GM23338 (cell line): Measurements from ENCODE around the gene PDE4D. TPM values are rescaled to one million over a fixed set of nuclear protein-coding genes. Genes with fewer than 3 reads are reported as not detected.

ENCODE experiments used
- ATAC-seq: fragments of 200-7000 bp; cut with Tn5 transposase; 3 replicates; pipeline ENCODE4 v1.9.1; 2020
- DNase-seq: peaks from one replicate; pipeline ENCODE4 v3.0.0-alpha.2; 2015; ENCODE audit warnings: low spot score
- H2AFZ ChIP-seq: fragments of 200-600 bp; sonication (generic); 2 replicates; pipeline ENCODE4 v1.8.0; 2016; ENCODE audit warnings: antibody characterized with exemption, mild to moderate bottlenecking, moderate library complexity
- H3F3A ChIP-seq: fragments of 200-600 bp; sonication (generic); replicated peaks from 2 replicates; pipeline ENCODE4 v1.8.0; 2017; ENCODE audit warnings: antibody characterized with exemption, mixed run types, low read depth
- H3K27ac ChIP-seq: fragments of 200-600 bp; sonication (generic); 2 replicates; pipeline ENCODE4 v1.6.1; 2016; ENCODE audit warnings: low read depth
- H3K27me3 ChIP-seq: fragments of 200-600 bp; sonication (generic); 2 replicates; pipeline ENCODE4 v1.8.0; 2016; ENCODE audit warnings: mild to moderate bottlenecking, mixed run types, moderate library complexity; ENCODE audit not compliant: insufficient read depth
- H3K36me3 ChIP-seq: fragments of 200-600 bp; sonication (generic); 2 replicates; pipeline ENCODE4 v1.8.0; 2016; ENCODE audit warnings: mild to moderate bottlenecking; ENCODE audit not compliant: insufficient read depth
- H3K4me1 ChIP-seq: fragments of 200-600 bp; sonication (generic); 2 replicates; pipeline ENCODE4 v1.8.0; 2016; ENCODE audit warnings: mild to moderate bottlenecking, moderate library complexity; ENCODE audit not compliant: insufficient read depth
- H3K4me2 ChIP-seq: fragments of 200-600 bp; sonication (generic); 2 replicates; pipeline ENCODE4 v1.7.1; 2017; ENCODE audit warnings: mixed run types
- H3K4me3 ChIP-seq: fragments of 200-600 bp; sonication (generic); 2 replicates; pipeline ENCODE4 v1.6.1; 2016; ENCODE audit warnings: mixed run types
- H3K79me2 ChIP-seq: fragments of 200-600 bp; sonication (generic); replicated peaks from 2 replicates; pipeline ENCODE4 v1.8.0; 2017; ENCODE audit warnings: mild to moderate bottlenecking; ENCODE audit not compliant: insufficient read depth
- H3K9me2 ChIP-seq: fragments of 200-600 bp; sonication (generic); 2 replicates; pipeline ENCODE4 v1.8.0; 2017; ENCODE audit not compliant: insufficient read depth
- H4K20me1 ChIP-seq: fragments of 200-600 bp; sonication (generic); replicated peaks from 2 replicates; pipeline ENCODE4 v1.8.0; 2017; ENCODE audit warnings: mild to moderate bottlenecking; ENCODE audit not compliant: insufficient read depth
- H3K27ac Mint-ChIP-seq: 2 replicates; pipeline ENCODE4 v1.8.0; 2020; ENCODE audit warnings: inconsistent platforms, mild to moderate bottlenecking, moderate library complexity, mixed read lengths
- H3K27me3 Mint-ChIP-seq: 3 replicates; pipeline ENCODE4 v1.8.0; 2022; ENCODE audit warnings: low read depth, mild to moderate bottlenecking, moderate library complexity, mixed read lengths, inconsistent platforms; ENCODE audit not compliant: insufficient read depth, poor library complexity
- H3K36me3 Mint-ChIP-seq: 3 replicates; pipeline ENCODE4 v1.8.0; 2021; ENCODE audit warnings: low read depth, mild to moderate bottlenecking, inconsistent platforms, moderate library complexity, mixed read lengths
- H3K4me1 Mint-ChIP-seq: 3 replicates; pipeline ENCODE4 v1.8.0; 2020; ENCODE audit warnings: mild to moderate bottlenecking, inconsistent platforms, mixed read lengths
- H3K4me3 Mint-ChIP-seq: 3 replicates; pipeline ENCODE4 v1.8.0; 2021; ENCODE audit warnings: moderate library complexity, mild to moderate bottlenecking, inconsistent platforms, mixed read lengths
- H3K9me3 Mint-ChIP-seq: 3 replicates; pipeline ENCODE4 v1.8.0; 2020; ENCODE audit warnings: moderate library complexity, mild to moderate bottlenecking, inconsistent platforms, mixed read lengths
- CREB1 ChIP-seq: fragments of 250-450 bp; sonication (Bioruptor Pico); IDR thresholded peaks from 2 replicates; pipeline ENCODE4 v1.5.0; 2020; ENCODE audit warnings: low read depth, mild to moderate bottlenecking, moderate library complexity
- EZH2 ChIP-seq: fragments of 200-600 bp; sonication (generic); IDR thresholded peaks from one replicate; pipeline ENCODE4 v1.8.0; 2017; ENCODE audit warnings: antibody characterized with exemption, mild to moderate bottlenecking, low read depth; ENCODE audit not compliant: unreplicated experiment
- EZH2phosphoT487 ChIP-seq: fragments of 200-600 bp; sonication (generic); IDR thresholded peaks from one replicate; pipeline ENCODE4 v1.8.1; 2018; ENCODE audit warnings: antibody characterized with exemption; ENCODE audit not compliant: unreplicated experiment
- JUNB ChIP-seq: IDR thresholded peaks from one replicate; pipeline ENCODE4 v1.6.1; 2016; ENCODE audit warnings: antibody characterized with exemption; ENCODE audit not compliant: unreplicated experiment
- NANOG ChIP-seq: IDR thresholded peaks from 2 replicates; pipeline ENCODE4 v1.6.1; 2016; ENCODE audit warnings: antibody characterized with exemption, borderline replicate concordance
- POLR2AphosphoS5 ChIP-seq: IDR thresholded peaks from 2 replicates; pipeline ENCODE4 v1.6.1; 2016; ENCODE audit warnings: antibody characterized with exemption, low read depth
- REST ChIP-seq: IDR thresholded peaks from one replicate; pipeline ENCODE4 v1.6.1; 2018; ENCODE audit warnings: antibody characterized with exemption; ENCODE audit not compliant: unreplicated experiment
- STAT1 ChIP-seq: IDR thresholded peaks from one replicate; pipeline ENCODE4 v1.6.1; 2016; ENCODE audit warnings: antibody characterized with exemption; ENCODE audit not compliant: unreplicated experiment
- ZNF114 ChIP-seq: fragments of 250-450 bp; sonication (Bioruptor Pico); IDR thresholded peaks from 2 replicates; pipeline ENCODE4 v1.5.0; 2020; ENCODE audit warnings: mild to moderate bottlenecking, moderate library complexity
- ZNF331 ChIP-seq: fragments of 250-450 bp; sonication (Bioruptor Pico); IDR thresholded peaks from 2 replicates; pipeline ENCODE4 v1.5.0; 2020; ENCODE audit warnings: low read depth, mild to moderate bottlenecking, moderate library complexity
- ZNF462 ChIP-seq: fragments of 250-450 bp; sonication (Bioruptor Pico); IDR thresholded peaks from 2 replicates; pipeline ENCODE4 v1.5.0; 2020; ENCODE audit warnings: mild to moderate bottlenecking, moderate library complexity
- polyA plus RNA-seq: library from polyadenylated mRNA; unstranded; fragments of >200 nt; fragmentation: Nextera tagmentation; extraction: Ambion mirVana; gene quantifications from 2 replicates; pipeline ENCODE4 v1.2.1, GENCODE V29; 2016
- total RNA-seq: library from RNA; depleted of rRNA; stranded (reverse); fragments of >200 nt; shearing (Covaris generic); gene quantifications from 2 replicates; pipeline ENCODE4 v1.2.3, GENCODE V29; 2014
- TF ChIP-seq, protein P1 (sequence below), 2 experiments: fragments of 200-600 bp in 1 of 2; sonication (generic) in 1 of 2; conservative IDR thresholded peaks; 2 replicates each; pipeline versions ENCODE4 v1.5.1 to v1.6.1; 2016 to 2017; ENCODE audit warnings: antibody characterized with exemption in 2 of 2, low read depth in 2 of 2, mild to moderate bottlenecking in 2 of 2, moderate library complexity in 1 of 2
- TF ChIP-seq, protein P2 (sequence below): IDR thresholded peaks from 2 replicates; pipeline ENCODE4 v1.6.1; 2016; ENCODE audit warnings: antibody characterized with exemption

PDE4D gene
- total and polyA plus RNA-seq, 2 experiments from 2014 or later, result 2.1 to 4.7 TPM

DNA sequence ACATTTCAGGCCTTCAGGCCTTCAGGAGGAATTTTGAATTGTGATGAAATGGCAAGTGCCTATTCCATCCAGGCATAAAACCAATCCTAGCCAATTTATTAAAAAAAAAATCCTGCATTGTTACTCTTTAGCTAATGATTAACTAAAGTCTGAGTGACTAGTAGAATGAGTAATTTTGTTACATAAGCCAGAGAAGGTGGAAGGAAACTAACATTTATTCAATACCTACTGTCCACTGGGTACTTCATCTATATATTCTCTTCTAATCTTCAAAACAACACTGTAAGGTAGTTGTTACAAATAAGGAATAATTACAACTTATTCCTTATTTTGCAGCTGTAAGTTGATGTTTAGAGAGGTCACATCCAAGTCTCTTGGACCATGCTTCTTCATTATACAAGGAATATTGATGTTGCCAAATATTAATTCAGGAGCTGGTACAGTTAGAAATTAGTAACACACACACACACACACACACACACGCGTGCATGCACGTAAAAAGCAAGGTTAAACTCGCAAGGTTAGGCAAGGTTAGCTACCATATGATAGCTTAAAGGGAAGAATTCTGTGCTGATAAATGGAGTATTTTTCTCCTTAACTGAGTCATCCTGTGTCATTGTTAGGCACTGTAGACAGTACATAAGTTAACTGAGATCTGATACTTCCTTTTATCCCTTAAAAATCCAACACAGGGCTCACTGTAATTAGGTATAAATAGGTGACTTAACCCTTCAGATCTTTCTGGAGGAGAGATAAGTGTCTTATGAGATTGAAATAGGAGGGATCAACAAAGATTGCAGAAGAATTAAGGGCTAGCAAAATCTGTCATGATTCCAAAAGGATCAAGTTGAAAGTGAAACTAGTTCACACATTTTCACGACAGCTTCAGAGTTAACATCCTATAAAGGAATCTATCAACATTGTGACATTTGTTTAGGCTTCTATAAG, 596.9 kb downstream of the PDE4D start:
- H3K27me3 ChIP-seq, result no peaks in the 10 kb centered on the region
- 0 out of 2 replicates have a peak, but pooled peaks cover 6% of the 10 kb centered on the region for H3K9me2 ChIP-seq
- H3F3A ChIP-seq, result no peaks in the 10 kb centered on the region
- no peaks in the 10 kb centered on the region for H3K4me1 ChIP-seq
- no peak overlapping the region for H2AFZ ChIP-seq
- H3K4me3 ChIP-seq, result no peak overlapping the region
- H3K4me3 Mint-ChIP-seq, result no peak overlapping the region
- H3K36me3 ChIP-seq, result no peaks in the 10 kb centered on the region
- no peak for DNase-seq
- no peak overlapping the region for H3K27ac ChIP-seq
- no peak for ATAC-seq
- peaks cover 3% of the 10 kb centered on the region for H3K27me3 Mint-ChIP-seq
- H3K4me2 ChIP-seq, result no peak overlapping the region
- H3K36me3 Mint-ChIP-seq, result peaks cover 3% of the 10 kb centered on the region; the same call in 1 of the 3 replicates
- H3K79me2 ChIP-seq, result no peaks in the 10 kb centered on the region
- no peaks in the 10 kb centered on the region for H3K4me1 Mint-ChIP-seq
- H3K27ac Mint-ChIP-seq, result no peak overlapping the region
- no peak for TF ChIP-seq STAT1
- no peak for TF ChIP-seq ZNF114 (CRISPR knock-in tag)
- no peak for TF ChIP-seq ZNF462 (CRISPR knock-in tag)
- TF ChIP-seq EZH2, result no peak
- TF ChIP-seq EZH2phosphoT487, result no peak
- TF ChIP-seq POLR2AphosphoS5, result no peak
- TF ChIP-seq ZNF331, result no peak
- TF ChIP-seq, protein P1, sequence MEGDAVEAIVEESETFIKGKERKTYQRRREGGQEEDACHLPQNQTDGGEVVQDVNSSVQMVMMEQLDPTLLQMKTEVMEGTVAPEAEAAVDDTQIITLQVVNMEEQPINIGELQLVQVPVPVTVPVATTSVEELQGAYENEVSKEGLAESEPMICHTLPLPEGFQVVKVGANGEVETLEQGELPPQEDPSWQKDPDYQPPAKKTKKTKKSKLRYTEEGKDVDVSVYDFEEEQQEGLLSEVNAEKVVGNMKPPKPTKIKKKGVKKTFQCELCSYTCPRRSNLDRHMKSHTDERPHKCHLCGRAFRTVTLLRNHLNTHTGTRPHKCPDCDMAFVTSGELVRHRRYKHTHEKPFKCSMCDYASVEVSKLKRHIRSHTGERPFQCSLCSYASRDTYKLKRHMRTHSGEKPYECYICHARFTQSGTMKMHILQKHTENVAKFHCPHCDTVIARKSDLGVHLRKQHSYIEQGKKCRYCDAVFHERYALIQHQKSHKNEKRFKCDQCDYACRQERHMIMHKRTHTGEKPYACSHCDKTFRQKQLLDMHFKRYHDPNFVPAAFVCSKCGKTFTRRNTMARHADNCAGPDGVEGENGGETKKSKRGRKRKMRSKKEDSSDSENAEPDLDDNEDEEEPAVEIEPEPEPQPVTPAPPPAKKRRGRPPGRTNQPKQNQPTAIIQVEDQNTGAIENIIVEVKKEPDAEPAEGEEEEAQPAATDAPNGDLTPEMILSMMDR (conservative IDR thresholded peaks at IDR 0.05; ENCODE audit: low read depth in 2 of 2), result no peak
- TF ChIP-seq NANOG, result no peak
- no peak for TF ChIP-seq CREB1 (CRISPR knock-in tag)
- no peak for TF ChIP-seq REST
- no peak for TF ChIP-seq JUNB
- TF ChIP-seq, protein P2, sequence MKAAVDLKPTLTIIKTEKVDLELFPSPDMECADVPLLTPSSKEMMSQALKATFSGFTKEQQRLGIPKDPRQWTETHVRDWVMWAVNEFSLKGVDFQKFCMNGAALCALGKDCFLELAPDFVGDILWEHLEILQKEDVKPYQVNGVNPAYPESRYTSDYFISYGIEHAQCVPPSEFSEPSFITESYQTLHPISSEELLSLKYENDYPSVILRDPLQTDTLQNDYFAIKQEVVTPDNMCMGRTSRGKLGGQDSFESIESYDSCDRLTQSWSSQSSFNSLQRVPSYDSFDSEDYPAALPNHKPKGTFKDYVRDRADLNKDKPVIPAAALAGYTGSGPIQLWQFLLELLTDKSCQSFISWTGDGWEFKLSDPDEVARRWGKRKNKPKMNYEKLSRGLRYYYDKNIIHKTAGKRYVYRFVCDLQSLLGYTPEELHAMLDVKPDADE, result no peak
- H4K20me1 ChIP-seq, result no peaks in the 10 kb centered on the region
- H3K9me3 Mint-ChIP-seq, result no peaks in the 10 kb centered on the region
